Brain microvascular endothelial cell (primary cell): ENCODE results near the gene OR10H1.
"Not testable (repeated sequence)": the region's sequence is repeated elsewhere in the genome, so short reads cannot be mapped to it uniquely, and the experiment has no call there.

ENCODE experiments used
- DNase-seq: peaks from one replicate; pipeline ENCODE4 v3.0.0-alpha.2; 2020
- H3K27ac ChIP-seq: fragments of 250-450 bp; sonication (Bioruptor Pico); 2 replicates; pipeline ENCODE4 v1.5.1; 2020; ENCODE audit warnings: mild to moderate bottlenecking, moderate library complexity
- H3K27me3 ChIP-seq: fragments of 250-450 bp; sonication (Bioruptor Pico); replicated peaks from 2 replicates; pipeline ENCODE4 v1.5.1; 2020; ENCODE audit warnings: mild to moderate bottlenecking
- H3K36me3 ChIP-seq: fragments of 250-450 bp; sonication (Bioruptor Pico); replicated peaks from 2 replicates; pipeline ENCODE4 v1.5.1; 2020; ENCODE audit warnings: mild to moderate bottlenecking
- H3K4me3 ChIP-seq: 2 replicates; pipeline ENCODE4 v1.5.1; 2011; ENCODE audit warnings: low read depth, mild to moderate bottlenecking, control low read depth, low read length, moderate library complexity
- in situ Hi-C: cut with HindIII; loops from 2 replicates; pipeline ENCODE4 v1.10.0; 2017; ENCODE audit warnings: low sequenced_read_pairs, low pct_ligation_motif_present
- TF ChIP-seq, protein P1 (sequence below): IDR thresholded peaks from 2 replicates; pipeline ENCODE4 v1.5.1; 2011; ENCODE audit warnings: low read depth, mild to moderate bottlenecking, moderate library complexity, low read length, control low read depth, inconsistent platforms; ENCODE audit errors: missing control alignments

OR10H1 gene

DNA sequence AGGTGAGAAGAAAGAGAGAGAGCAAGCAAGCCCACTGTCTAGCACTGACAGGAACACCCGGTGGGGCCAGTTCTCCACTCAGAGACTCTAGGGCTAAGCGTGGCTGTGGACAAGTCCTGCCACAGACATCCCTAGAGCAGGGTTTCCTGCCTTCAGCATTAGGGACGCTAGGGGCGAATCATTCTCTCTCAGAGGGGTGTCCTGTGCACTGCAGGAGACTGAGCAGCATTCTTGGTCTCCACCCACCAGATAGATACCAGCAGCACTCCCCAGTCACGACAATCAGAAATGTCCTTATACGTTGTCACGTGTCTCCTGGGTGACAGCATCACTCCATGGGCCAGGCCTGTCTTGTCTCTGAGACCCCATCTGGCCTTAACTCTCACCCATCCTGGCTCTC lies 1.5 kb downstream of the OR10H1 start:
- no peak overlapping the region for H3K4me3 ChIP-seq
- H3K36me3 ChIP-seq = no peaks in the 10 kb centered on the region
- DNase-seq = no peak
- no peak overlapping the region for H3K27ac ChIP-seq
- TF ChIP-seq, protein P1, sequence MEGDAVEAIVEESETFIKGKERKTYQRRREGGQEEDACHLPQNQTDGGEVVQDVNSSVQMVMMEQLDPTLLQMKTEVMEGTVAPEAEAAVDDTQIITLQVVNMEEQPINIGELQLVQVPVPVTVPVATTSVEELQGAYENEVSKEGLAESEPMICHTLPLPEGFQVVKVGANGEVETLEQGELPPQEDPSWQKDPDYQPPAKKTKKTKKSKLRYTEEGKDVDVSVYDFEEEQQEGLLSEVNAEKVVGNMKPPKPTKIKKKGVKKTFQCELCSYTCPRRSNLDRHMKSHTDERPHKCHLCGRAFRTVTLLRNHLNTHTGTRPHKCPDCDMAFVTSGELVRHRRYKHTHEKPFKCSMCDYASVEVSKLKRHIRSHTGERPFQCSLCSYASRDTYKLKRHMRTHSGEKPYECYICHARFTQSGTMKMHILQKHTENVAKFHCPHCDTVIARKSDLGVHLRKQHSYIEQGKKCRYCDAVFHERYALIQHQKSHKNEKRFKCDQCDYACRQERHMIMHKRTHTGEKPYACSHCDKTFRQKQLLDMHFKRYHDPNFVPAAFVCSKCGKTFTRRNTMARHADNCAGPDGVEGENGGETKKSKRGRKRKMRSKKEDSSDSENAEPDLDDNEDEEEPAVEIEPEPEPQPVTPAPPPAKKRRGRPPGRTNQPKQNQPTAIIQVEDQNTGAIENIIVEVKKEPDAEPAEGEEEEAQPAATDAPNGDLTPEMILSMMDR = no peak
- H3K27me3 ChIP-seq = no peaks in the 10 kb centered on the region
- in situ Hi-C loops = no loop called here

DNA sequence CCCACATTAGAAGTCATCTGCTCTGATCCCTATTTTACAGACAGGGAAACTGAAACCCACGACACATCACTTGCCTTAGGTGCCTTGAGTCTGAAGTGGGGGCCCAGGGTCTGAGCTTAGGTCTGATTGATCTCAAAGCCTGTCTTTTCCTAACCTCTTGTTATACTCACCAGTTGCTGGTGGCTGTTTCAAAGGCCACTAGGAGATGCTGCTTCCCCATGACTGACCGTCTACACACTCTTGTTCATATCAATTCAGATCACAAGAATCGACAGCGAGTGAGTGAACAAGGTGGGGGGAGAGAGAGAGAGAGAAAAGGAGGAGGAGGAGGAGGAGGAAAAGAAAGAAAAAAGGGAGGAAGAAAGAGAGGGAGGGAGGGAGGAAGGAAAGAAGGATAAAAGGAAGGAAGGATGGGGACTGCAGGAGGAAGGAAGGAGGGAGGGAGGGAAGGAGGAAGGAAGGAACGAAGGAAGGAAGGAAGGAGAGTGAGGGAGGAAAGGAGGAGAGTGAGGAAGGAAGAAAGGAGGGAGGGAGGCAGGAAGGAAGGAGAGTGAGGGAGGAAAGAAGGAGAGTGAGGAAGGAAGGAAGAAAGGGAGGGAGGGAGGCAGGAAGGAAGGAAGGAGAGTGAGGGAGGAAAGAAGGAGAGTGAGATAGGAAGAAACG lies 3.3 kb downstream of the OR10H1 start:
- in situ Hi-C loops = no loop called here
- Histone ChIP-seq H3K27ac (no peak overlapping the region), H3K27me3 (no peaks in the 10 kb centered on the region), H3K36me3 (no peaks in the 10 kb centered on the region), H3K4me3 (no peak overlapping the region)
- TF ChIP-seq, protein P1 = no peak
- no peak for DNase-seq

GRCh38 chr19:15811476-15811875 lies 4.0 kb downstream of the OR10H1 start:
- TF ChIP-seq, protein P1 = no peak
- in situ Hi-C loops = no loop called here
- no peak for DNase-seq
- Histone ChIP-seq H3K27me3 (no peaks in the 10 kb centered on the region), H3K27ac (no peak overlapping the region), H3K36me3 (no peaks in the 10 kb centered on the region), H3K4me3 (no peak overlapping the region)

- no peak for DNase-seq
- Histone ChIP-seq H3K4me3 (no peak overlapping the region), H3K27ac (no peak overlapping the region), H3K36me3 (no peaks in the 10 kb centered on the region), H3K27me3 (no peaks in the 10 kb centered on the region)
- TF ChIP-seq, protein P1 = no peak
- in situ Hi-C loops = no loop called here
Observed at GRCh38 chr19:15810335-15810734, 5.1 kb downstream of the OR10H1 start.

DNA sequence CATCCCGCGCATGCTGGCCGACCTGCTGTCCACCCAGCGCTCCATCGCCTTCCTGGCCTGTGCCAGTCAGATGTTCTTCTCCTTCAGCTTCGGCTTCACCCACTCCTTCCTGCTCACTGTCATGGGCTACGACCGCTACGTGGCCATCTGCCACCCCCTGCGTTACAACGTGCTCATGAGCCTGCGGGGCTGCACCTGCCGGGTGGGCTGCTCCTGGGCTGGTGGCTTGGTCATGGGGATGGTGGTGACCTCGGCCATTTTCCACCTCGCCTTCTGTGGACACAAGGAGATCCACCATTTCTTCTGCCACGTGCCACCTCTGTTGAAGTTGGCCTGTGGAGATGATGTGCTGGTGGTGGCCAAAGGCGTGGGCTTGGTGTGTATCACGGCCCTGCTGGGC lies 21.2 kb downstream of the OR10H1 start:
- H3K27ac ChIP-seq, H3K4me3 ChIP-seq, DNase-seq, H3K27me3 ChIP-seq, in situ Hi-C loops, H3K36me3 ChIP-seq: not testable (repeated sequence)

- TF ChIP-seq, protein P1 = no peak
- in situ Hi-C loops = no loop called here
Observed at GRCh38 chr19:15790096-15790495, 25.4 kb downstream of the OR10H1 start.

More at GRCh38 chr19:15790096-15790495, 25.4 kb downstream of the OR10H1 start:
- no peaks in the 10 kb centered on the region for H3K36me3 ChIP-seq
- DNase-seq = no peak
- H3K27me3 ChIP-seq = no peaks in the 10 kb centered on the region
- H3K27ac ChIP-seq = no peak overlapping the region
- H3K4me3 ChIP-seq = no peak overlapping the region
